Panc1 (cell line): Measurements from ENCODE around the gene HDAC1. TPM values are rescaled to one million over a fixed set of nuclear protein-coding genes. Genes with fewer than 3 reads are reported as not detected.

Source experiments
- ATAC-seq: fragments of 200-7000 bp; cut with Tn5 transposase; 2 replicates; pipeline ENCODE4 v1.9.1; 2020; ENCODE audit warnings: mild to moderate bottlenecking, moderate library complexity
- BruUV-seq: library from RNA; stranded (reverse); fragments of 400-500 nt; replicated peaks from 2 replicates; lab custom pipeline; 2021; lab: Mats Ljungman, UMichigan
- CTCF ChIA-PET: fragments of 300-600 bp; sonication (Branson Sonifier 250); formaldehyde crosslinking; loops from one replicate; lab custom pipeline; 2022; ENCODE audit warnings: antibody characterized with exemption; lab: Charles Lee
- POLR2A ChIA-PET: fragments of 300-600 bp; sonication (Branson Sonifier 250); formaldehyde crosslinking; loops from one replicate; lab custom pipeline; 2022; ENCODE audit warnings: antibody characterized with exemption; lab: Charles Lee
- DNase-seq: peaks from one replicate; pipeline ENCODE4 v3.0.0-alpha.2; 2010; ENCODE audit warnings: low read depth, low spot score
- H3K27ac ChIP-seq: 2 replicates; pipeline ENCODE4 v1.5.1; 2011; ENCODE audit warnings: mild to moderate bottlenecking, low read length, inconsistent platforms
- H3K27me3 ChIP-seq: fragments of 200-500 bp; sonication (Bioruptor generic); 2 replicates; pipeline ENCODE4 v1.6.0; 2014; ENCODE audit warnings: low read length, inconsistent platforms; ENCODE audit not compliant: control insufficient read depth, insufficient read depth
- H3K36me3 ChIP-seq: fragments of 200-500 bp; sonication (Bioruptor generic); 2 replicates; pipeline ENCODE4 v1.5.1; 2014; ENCODE audit warnings: inconsistent platforms, mild to moderate bottlenecking, low read length, moderate library complexity; ENCODE audit not compliant: control insufficient read depth, insufficient read depth
- H3K4me1 ChIP-seq: 2 replicates; pipeline ENCODE4 v1.5.1; 2011; ENCODE audit warnings: inconsistent platforms, mild to moderate bottlenecking, low read length, moderate library complexity; ENCODE audit not compliant: control insufficient read depth, insufficient read depth
- H3K4me3 ChIP-seq, 2 experiments: 2 replicates each; pipeline ENCODE4 v1.5.1; 2011 to 2012; ENCODE audit warnings: low read depth in 2 of 2, low read length in 2 of 2, mild to moderate bottlenecking in 2 of 2, inconsistent platforms in 1 of 2, moderate library complexity in 1 of 2
- H3K9me3 ChIP-seq: fragments of 200-500 bp; sonication (Bioruptor generic); 2 replicates; pipeline ENCODE4 v1.5.1; 2014; ENCODE audit warnings: low read depth, mild to moderate bottlenecking, inconsistent platforms, low read length, moderate library complexity; ENCODE audit not compliant: control insufficient read depth, insufficient read depth
- POLR2AphosphoS5 ChIP-seq: IDR thresholded peaks from 2 replicates; pipeline ENCODE4 v1.6.1; 2012; ENCODE audit warnings: mild to moderate bottlenecking, low read depth, low read length, moderate library complexity
- SIN3A ChIP-seq: IDR thresholded peaks from 2 replicates; pipeline ENCODE4 v1.6.1; 2012; ENCODE audit warnings: low read depth, mild to moderate bottlenecking, low read length, moderate library complexity, borderline replicate concordance; ENCODE audit not compliant: insufficient read depth
- TCF7L2 ChIP-seq: IDR thresholded peaks from 2 replicates; pipeline ENCODE4 v1.6.1; 2011; ENCODE audit warnings: mild to moderate bottlenecking, low read depth, low read length, inconsistent platforms
- in situ Hi-C: cut with HindIII; loops from 2 replicates; pipeline ENCODE4 v1.10.0; 2016; ENCODE audit warnings: low sequenced_read_pairs, low pct_unique_long_range_greater_than_20kb
- intact Hi-C: fragments of 100-400 bp; cut with micrococcal nuclease; formaldehyde crosslinking; loops from one replicate; pipeline ENCODE4 v1.10.0; 2022; ENCODE audit not compliant: unreplicated experiment
- total RNA-seq: library from RNA; stranded (reverse); gene quantifications from one replicate; pipeline ENCODE4 v1.2.1, GENCODE V29; 2021; ENCODE audit not compliant: unreplicated experiment
- TF ChIP-seq, protein P1 (sequence below): fragments of 450-650 bp; IDR thresholded peaks from 2 replicates; pipeline ENCODE4 v1.5.1; 2017; ENCODE audit warnings: mild to moderate bottlenecking
- TF ChIP-seq, protein P2 (sequence below), 2 experiments: IDR thresholded peaks; 2 replicates each; pipeline ENCODE4 v1.6.1; 2011 to 2012; ENCODE audit warnings: low read depth in 2 of 2, control low read depth in 1 of 2, low read length in 1 of 2, mild to moderate bottlenecking in 1 of 2, moderate library complexity in 1 of 2; ENCODE audit not compliant: insufficient read depth in 1 of 2

The HDAC1 gene
- total RNA-seq, 1 experiment from 2014 or later: 256 TPM

DNA sequence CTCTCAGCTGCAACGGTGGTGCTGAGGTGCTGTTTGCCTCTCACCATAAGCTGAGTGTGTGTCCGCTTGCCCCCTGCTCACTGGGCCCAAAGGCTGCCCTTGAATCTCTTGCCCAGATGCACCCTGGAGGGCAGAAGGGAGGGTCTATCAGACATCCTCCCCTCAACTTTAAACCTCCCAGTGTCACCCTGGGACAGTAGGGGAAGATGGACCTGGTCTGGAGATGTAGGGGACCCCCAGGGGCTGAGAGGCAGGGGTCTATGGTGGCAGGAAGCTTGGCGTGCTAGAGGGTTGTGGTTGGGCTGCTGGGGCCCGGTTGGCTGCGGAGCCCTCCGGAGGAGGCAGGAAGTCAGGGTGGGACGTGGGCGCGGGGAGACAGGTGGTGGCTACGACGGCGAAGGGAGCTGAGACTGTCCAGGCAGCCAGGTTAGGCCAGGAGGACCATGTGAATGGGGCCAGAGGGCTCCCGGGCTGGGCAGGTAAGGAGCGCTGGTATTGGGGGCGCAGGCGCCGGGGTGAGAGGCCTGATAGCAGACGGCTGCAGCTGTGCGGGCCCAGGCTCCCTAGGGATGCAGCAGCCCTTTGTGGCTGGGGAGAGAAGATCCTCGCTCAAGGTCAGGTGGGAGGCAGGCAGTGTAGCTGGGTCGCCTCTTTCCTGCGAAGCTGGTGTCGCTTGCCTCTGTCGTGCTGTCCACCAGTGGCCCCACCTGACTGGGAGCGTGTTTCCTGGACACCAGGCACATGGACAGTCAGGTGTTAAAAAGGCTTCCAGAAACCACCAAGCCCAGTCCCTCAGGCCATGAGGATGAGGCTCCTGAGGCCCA, 40.8 kb upstream of the HDAC1 start, which contains the start of gene LCK:
LCK (plus strand) TSS at position 373 of the 824 bp plus-strand sequence. CDS start 23,065 bp downstream, outside the sequence.
- H3K9me3 ChIP-seq: no peaks in the 10 kb centered on the region
- BruUV-seq: no TSS peak
- intact Hi-C loops: no loop called here
- peaks cover 5% of the 10 kb centered on the region for H3K4me1 ChIP-seq
- H3K4me3 ChIP-seq: no peak within 1 kb of the TSS
- no peak within 1 kb of the TSS for H3K27ac ChIP-seq
- in situ Hi-C loops: no loop called here
- no peak for ATAC-seq
- no peaks in the 10 kb centered on the region for H3K27me3 ChIP-seq
- TF ChIP-seq, protein P1, sequence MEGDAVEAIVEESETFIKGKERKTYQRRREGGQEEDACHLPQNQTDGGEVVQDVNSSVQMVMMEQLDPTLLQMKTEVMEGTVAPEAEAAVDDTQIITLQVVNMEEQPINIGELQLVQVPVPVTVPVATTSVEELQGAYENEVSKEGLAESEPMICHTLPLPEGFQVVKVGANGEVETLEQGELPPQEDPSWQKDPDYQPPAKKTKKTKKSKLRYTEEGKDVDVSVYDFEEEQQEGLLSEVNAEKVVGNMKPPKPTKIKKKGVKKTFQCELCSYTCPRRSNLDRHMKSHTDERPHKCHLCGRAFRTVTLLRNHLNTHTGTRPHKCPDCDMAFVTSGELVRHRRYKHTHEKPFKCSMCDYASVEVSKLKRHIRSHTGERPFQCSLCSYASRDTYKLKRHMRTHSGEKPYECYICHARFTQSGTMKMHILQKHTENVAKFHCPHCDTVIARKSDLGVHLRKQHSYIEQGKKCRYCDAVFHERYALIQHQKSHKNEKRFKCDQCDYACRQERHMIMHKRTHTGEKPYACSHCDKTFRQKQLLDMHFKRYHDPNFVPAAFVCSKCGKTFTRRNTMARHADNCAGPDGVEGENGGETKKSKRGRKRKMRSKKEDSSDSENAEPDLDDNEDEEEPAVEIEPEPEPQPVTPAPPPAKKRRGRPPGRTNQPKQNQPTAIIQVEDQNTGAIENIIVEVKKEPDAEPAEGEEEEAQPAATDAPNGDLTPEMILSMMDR: no peak
- TF ChIP-seq POLR2AphosphoS5 (no peak), SIN3A (no peak), TCF7L2 (no peak)
- TF ChIP-seq, protein P2, sequence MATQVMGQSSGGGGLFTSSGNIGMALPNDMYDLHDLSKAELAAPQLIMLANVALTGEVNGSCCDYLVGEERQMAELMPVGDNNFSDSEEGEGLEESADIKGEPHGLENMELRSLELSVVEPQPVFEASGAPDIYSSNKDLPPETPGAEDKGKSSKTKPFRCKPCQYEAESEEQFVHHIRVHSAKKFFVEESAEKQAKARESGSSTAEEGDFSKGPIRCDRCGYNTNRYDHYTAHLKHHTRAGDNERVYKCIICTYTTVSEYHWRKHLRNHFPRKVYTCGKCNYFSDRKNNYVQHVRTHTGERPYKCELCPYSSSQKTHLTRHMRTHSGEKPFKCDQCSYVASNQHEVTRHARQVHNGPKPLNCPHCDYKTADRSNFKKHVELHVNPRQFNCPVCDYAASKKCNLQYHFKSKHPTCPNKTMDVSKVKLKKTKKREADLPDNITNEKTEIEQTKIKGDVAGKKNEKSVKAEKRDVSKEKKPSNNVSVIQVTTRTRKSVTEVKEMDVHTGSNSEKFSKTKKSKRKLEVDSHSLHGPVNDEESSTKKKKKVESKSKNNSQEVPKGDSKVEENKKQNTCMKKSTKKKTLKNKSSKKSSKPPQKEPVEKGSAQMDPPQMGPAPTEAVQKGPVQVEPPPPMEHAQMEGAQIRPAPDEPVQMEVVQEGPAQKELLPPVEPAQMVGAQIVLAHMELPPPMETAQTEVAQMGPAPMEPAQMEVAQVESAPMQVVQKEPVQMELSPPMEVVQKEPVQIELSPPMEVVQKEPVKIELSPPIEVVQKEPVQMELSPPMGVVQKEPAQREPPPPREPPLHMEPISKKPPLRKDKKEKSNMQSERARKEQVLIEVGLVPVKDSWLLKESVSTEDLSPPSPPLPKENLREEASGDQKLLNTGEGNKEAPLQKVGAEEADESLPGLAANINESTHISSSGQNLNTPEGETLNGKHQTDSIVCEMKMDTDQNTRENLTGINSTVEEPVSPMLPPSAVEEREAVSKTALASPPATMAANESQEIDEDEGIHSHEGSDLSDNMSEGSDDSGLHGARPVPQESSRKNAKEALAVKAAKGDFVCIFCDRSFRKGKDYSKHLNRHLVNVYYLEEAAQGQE (IDR thresholded peaks at IDR 0.05; ENCODE audit: insufficient read depth in 1 of 2, low read depth in 2 of 2, low read length in 1 of 2): no peak
- H3K36me3 ChIP-seq: no peaks in the 10 kb centered on the region
- DNase-seq: no peak
- CTCF ChIA-PET: interaction anchor here (0.6 kb wide), 1 partner anchor 129 kb away, joined by 9 read pairs; no protein-coding TSS in a partner anchor
- POLR2A ChIA-PET: no interaction called here

DNA sequence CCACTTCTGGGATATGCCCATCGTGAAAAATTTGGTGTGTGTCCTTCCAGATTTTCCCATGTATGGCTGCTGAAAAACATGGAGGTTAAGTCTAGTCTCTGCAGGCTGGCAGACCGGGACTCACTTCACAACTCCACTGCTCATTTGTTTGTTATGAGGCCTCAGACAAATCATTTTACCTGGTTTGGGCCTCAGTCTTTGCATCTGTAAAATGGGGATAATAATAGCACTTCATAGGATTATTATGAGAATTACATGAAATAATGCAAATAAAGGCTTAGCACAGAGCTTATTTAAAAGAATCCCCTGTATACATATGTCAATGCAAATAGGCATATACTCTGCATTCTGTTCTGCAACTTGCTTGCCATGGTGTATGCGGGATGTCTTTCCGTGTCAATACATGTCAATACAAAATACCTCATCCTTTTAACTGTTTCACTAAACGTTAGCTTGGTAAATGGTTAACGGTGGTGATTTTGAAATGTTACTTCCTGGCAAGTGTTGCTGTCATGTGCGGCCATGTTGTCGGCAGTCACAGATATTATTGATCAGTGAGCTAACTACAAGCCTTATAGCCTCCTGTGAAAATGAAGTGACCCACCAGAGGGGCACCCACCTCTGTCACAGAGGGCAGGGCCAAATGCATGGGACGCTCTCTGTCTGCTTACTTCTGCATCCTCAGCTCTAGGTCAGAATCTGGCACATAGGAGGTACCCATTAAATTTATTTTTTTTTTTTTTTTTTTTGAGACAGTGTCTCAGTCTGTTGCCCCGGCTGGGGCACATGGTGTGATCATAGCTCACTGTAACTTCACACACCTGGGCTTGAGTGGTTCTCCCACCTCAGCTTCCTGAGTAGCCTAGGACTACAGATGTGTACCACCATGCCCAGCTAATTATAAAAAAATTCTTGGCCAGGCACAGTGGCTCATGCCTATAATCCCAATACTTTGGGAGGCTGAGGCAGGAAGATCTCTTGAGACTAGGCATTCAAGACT, 36.5 kb upstream of the HDAC1 start:
- ChIA-PET CTCF (no interaction called here), POLR2A (interaction anchor here (0.6 kb wide), 2 partner anchors 12 to 101 kb away, joined by 4 to 5 read pairs; no protein-coding TSS in a partner anchor)
- no peak for TF ChIP-seq SIN3A
- TF ChIP-seq, protein P2 (IDR thresholded peaks at IDR 0.05; ENCODE audit: insufficient read depth in 1 of 2, low read depth in 2 of 2, low read length in 1 of 2): no peak
- TF ChIP-seq, protein P1: no peak
- no peak for TF ChIP-seq TCF7L2
- no peak for TF ChIP-seq POLR2AphosphoS5
- in situ Hi-C loops (no loop called here), intact Hi-C loops (no loop called here)
- DNase-seq: no peak
- BruUV-seq: no TSS peak
- H3K9me3 ChIP-seq: no peaks in the 10 kb centered on the region
- H3K4me1 ChIP-seq: no peaks in the 10 kb centered on the region
- H3K27me3 ChIP-seq: no peaks in the 10 kb centered on the region
- no peak for ATAC-seq
- H3K36me3 ChIP-seq: no peaks in the 10 kb centered on the region
- H3K4me3 ChIP-seq: no peak overlapping the region
- H3K27ac ChIP-seq: no peak overlapping the region
